Endothelial cell of umbilical vein (primary cell): Measurements from ENCODE around the gene SETD3. TPM values are rescaled to one million over a fixed set of nuclear protein-coding genes. Genes with fewer than 3 reads are reported as not detected.

Experiments used
- BruUV-seq: library from RNA; stranded (reverse); fragments of 400-500 nt; replicated peaks from 2 replicates; lab custom pipeline; 2021; lab: Mats Ljungman, UMichigan
- CTCF ChIA-PET: fragments of 300-600, 350-600 bp; sonication (Branson Sonifier 250); formaldehyde crosslinking; loops from one replicate; lab custom pipeline; 2021; ENCODE audit warnings: antibody characterized with exemption, inconsistent platforms; lab: Charles Lee
- POLR2A ChIA-PET: fragments of 300-600, 350-600 bp; sonication (Branson Sonifier 250); formaldehyde crosslinking; loops from one replicate; lab custom pipeline; 2021; ENCODE audit warnings: antibody characterized with exemption, inconsistent platforms; lab: Charles Lee
- DNase-seq: peaks from one replicate; pipeline ENCODE4 v3.0.0-alpha.2; 2011; ENCODE audit warnings: low read depth, low spot score
- FAIRE-seq: peaks from 2 replicates; lab custom pipeline; 2011; peaks lifted over from hg19 to GRCh38; lab: Jason Lieb, UNC
- H2AFZ ChIP-seq: 2 replicates; pipeline ENCODE4 v1.6.0; 2012; ENCODE audit warnings: low read depth, low read length, control low read depth, inconsistent platforms
- H3K27ac ChIP-seq: 2 replicates; pipeline ENCODE4 v1.5.1; 2011; ENCODE audit warnings: low read depth, mild to moderate bottlenecking, control low read depth, low read length, moderate library complexity; ENCODE audit not compliant: insufficient read depth
- H3K27me3 ChIP-seq, 2 experiments: 2 replicates each; pipeline versions ENCODE4 v1.6.0 to v1.6.1; 2011; ENCODE audit warnings: low read length in 2 of 2, mixed read lengths in 1 of 2; ENCODE audit not compliant: control insufficient read depth in 2 of 2, insufficient read depth in 2 of 2
- H3K36me3 ChIP-seq, 2 experiments: 2 replicates in 1 of 2; 3 replicates in 1 of 2; pipeline ENCODE4 v1.5.1; 2011; ENCODE audit warnings: low read length in 2 of 2, mild to moderate bottlenecking in 1 of 2, moderate library complexity in 1 of 2; ENCODE audit not compliant: control insufficient read depth in 2 of 2, insufficient read depth in 2 of 2; ENCODE audit errors: extremely low read depth in 1 of 2
- H3K4me1 ChIP-seq: 3 replicates; pipeline ENCODE4 v1.5.1; 2011; ENCODE audit warnings: mild to moderate bottlenecking, low read length; ENCODE audit not compliant: control insufficient read depth, insufficient read depth; ENCODE audit errors: extremely low read depth
- H3K4me2 ChIP-seq: 2 replicates; pipeline ENCODE4 v1.6.1; 2011; ENCODE audit warnings: low read length, control low read depth, mixed read lengths; ENCODE audit not compliant: insufficient read depth
- H3K4me3 ChIP-seq, 3 experiments: fragments of 200-600 bp in 1 of 3; sonication (generic), shearing (Covaris generic) in 1 of 3; replicated peaks in 1 of 3; 2 replicates each; pipeline ENCODE4 v1.5.1; 2011 to 2016; ENCODE audit warnings: control low read depth in 3 of 3, low read length in 3 of 3, mild to moderate bottlenecking in 2 of 3, inconsistent platforms in 1 of 3, low read depth in 1 of 3, moderate library complexity in 1 of 3; ENCODE audit not compliant: insufficient read depth in 1 of 3
- H3K79me2 ChIP-seq: 2 replicates; pipeline ENCODE4 v1.6.0; 2012; ENCODE audit warnings: low read length, inconsistent platforms; ENCODE audit not compliant: control insufficient read depth, insufficient read depth
- H3K9ac ChIP-seq: replicated peaks from 2 replicates; pipeline ENCODE3; 2011; ENCODE audit warnings: low read length, control low read depth; ENCODE audit not compliant: insufficient read depth; ENCODE audit errors: extremely low read depth
- H3K9me1 ChIP-seq: replicated peaks from 3 replicates; pipeline ENCODE4 v1.6.0; 2011; ENCODE audit warnings: mild to moderate bottlenecking, low read length; ENCODE audit not compliant: control insufficient read depth, insufficient read depth; ENCODE audit errors: extremely low read depth
- H3K9me3 ChIP-seq: replicated peaks from 2 replicates; pipeline ENCODE4 v1.5.1; 2012; ENCODE audit warnings: low read length, inconsistent platforms; ENCODE audit not compliant: control insufficient read depth, insufficient read depth
- H4K20me1 ChIP-seq: replicated peaks from 2 replicates; pipeline ENCODE3; 2011; ENCODE audit warnings: mild to moderate bottlenecking, low read length; ENCODE audit not compliant: control insufficient read depth, insufficient read depth; ENCODE audit errors: extremely low read depth
- EZH2 ChIP-seq: IDR thresholded peaks from 2 replicates; pipeline ENCODE4 v1.6.1; 2012; ENCODE audit warnings: borderline replicate concordance, low read depth, mild to moderate bottlenecking, moderate library complexity, low read length, inconsistent platforms; ENCODE audit not compliant: severe bottlenecking
- FOS ChIP-seq: IDR thresholded peaks from 2 replicates; pipeline ENCODE4 v1.6.1; 2011; ENCODE audit warnings: mild to moderate bottlenecking, low read length, moderate library complexity, borderline replicate concordance; ENCODE audit not compliant: insufficient read depth
- GATA2 ChIP-seq: IDR thresholded peaks from 2 replicates; pipeline ENCODE4 v1.7.0; 2011; ENCODE audit warnings: low read depth, mild to moderate bottlenecking, moderate library complexity, mixed read lengths, low read length; ENCODE audit not compliant: insufficient read length, insufficient read depth
- JUN ChIP-seq: IDR thresholded peaks from 2 replicates; pipeline ENCODE4 v1.6.1; 2011; ENCODE audit warnings: borderline replicate concordance, low read depth; ENCODE audit not compliant: insufficient read length, insufficient read depth
- MYC ChIP-seq: IDR thresholded peaks from one replicate; pipeline ENCODE4 v1.6.1; 2011; ENCODE audit warnings: mild to moderate bottlenecking, low read depth, low read length
- POLR2A ChIP-seq: IDR thresholded peaks from 2 replicates; pipeline ENCODE4 v1.6.1; 2012; ENCODE audit warnings: low read depth, mild to moderate bottlenecking, control low read depth, low read length
- POLR2AphosphoS5 ChIP-seq: IDR thresholded peaks from 2 replicates; pipeline ENCODE4 v1.6.1; 2012; ENCODE audit warnings: low read depth, mild to moderate bottlenecking, control low read depth, low read length, moderate library complexity; ENCODE audit not compliant: insufficient read depth
- dilution Hi-C: fragments of 300-500 bp; cut with MboI; formaldehyde crosslinking; loops from one replicate; pipeline ENCODE4 v1.15.0; 2019; ENCODE audit warnings: low sequenced_read_pairs; ENCODE audit not compliant: extremely low pct_ligation_motif_present
- intact Hi-C: fragments of 100-400 bp; cut with micrococcal nuclease; formaldehyde crosslinking; loops from one replicate; pipeline ENCODE4 v1.10.0; 2022
- polyA plus RNA-seq, 4 experiments: library from polyadenylated mRNA; depleted of rRNA in 3 of 4; stranded (reverse) in 3 of 4; unstranded in 1 of 4; fragments of >200 nt; gene quantifications; 2 replicates each; pipeline versions ENCODE4 v1.2.1 to v1.2.3, GENCODE V29; 2011 to 2012; ENCODE audit warnings: missing spikeins in 1 of 4
- total RNA-seq: library from RNA; stranded (reverse); gene quantifications from 2 replicates; pipeline ENCODE4 v1.2.3, GENCODE V29; 2021
- TF ChIP-seq, protein P1 (sequence below), 2 donors: IDR thresholded peaks; 1 replicate in 1 of 2; 2 replicates in 1 of 2; pipeline ENCODE4 v1.5.1; 2011; ENCODE audit warnings: low read length in 2 of 2, mild to moderate bottlenecking in 2 of 2, moderate library complexity in 2 of 2, control low read depth in 1 of 2, inconsistent platforms in 1 of 2, low read depth in 1 of 2; ENCODE audit not compliant: insufficient read depth in 1 of 2; ENCODE audit errors: extremely low read depth in 1 of 2
- TF ChIP-seq, protein P2 (sequence below): IDR thresholded peaks from 2 replicates; pipeline ENCODE4 v1.6.1; 2011; ENCODE audit not compliant: insufficient read depth, insufficient read length

SETD3 gene
- total and polyA plus RNA-seq, 2 donors (not counting 3 experiments of a cell fraction or from before 2014, with no cell fraction given) = 18.1 to 53.1 TPM

DNA sequence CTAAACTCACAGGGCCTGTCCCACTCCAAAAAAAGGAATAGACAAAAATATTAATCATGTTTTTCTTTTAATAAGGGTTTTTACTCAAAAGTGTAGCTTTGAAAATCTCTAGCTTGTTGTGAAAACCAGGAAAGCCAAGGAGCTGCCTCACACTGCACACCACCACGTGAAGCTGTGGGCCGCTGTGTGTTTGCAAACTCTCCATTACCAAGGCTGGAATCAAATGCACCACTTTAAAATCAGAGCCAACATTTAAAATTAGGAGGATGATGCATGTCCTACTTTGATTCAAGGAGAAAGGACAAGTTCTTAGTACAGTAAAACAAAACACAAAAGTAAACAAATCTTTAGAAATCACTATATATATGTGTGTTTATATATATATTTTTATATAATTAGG lies 83.0 kb downstream of the SETD3 start:
- Histone ChIP-seq H3K4me2 (no peak overlapping the region), H2AFZ (no peak overlapping the region), H3K9me1 (no peaks in the 10 kb centered on the region), H4K20me1 (no peaks in the 10 kb centered on the region), H3K36me3 (peaks cover 13 to 19% of the 10 kb centered on the region in 2 experiments), H3K4me1 (peaks cover 3% of the 10 kb centered on the region), H3K27me3 (no peaks in the 10 kb centered on the region), H3K79me2 (no peaks in the 10 kb centered on the region), H3K27ac (no peak overlapping the region), H3K9me3 (no peaks in the 10 kb centered on the region), H3K9ac (no peak overlapping the region), H3K4me3 (no peak overlapping the region)
- BruUV-seq = no TSS peak
- intact Hi-C loops (no loop called here), dilution Hi-C loops (no loop called here)
- ChIA-PET CTCF (interaction anchor here (2.3 to 2.6 kb wide), 2 partner anchors 9 to 18 kb away, joined by 12 read pairs; no protein-coding TSS in a partner anchor), POLR2A (no interaction called here)
- DNase-seq (no peak), FAIRE-seq (no peak)
- TF ChIP-seq GATA2 = no peak
- no peak for TF ChIP-seq FOS
- TF ChIP-seq POLR2AphosphoS5 = no peak
- TF ChIP-seq, protein P1, sequence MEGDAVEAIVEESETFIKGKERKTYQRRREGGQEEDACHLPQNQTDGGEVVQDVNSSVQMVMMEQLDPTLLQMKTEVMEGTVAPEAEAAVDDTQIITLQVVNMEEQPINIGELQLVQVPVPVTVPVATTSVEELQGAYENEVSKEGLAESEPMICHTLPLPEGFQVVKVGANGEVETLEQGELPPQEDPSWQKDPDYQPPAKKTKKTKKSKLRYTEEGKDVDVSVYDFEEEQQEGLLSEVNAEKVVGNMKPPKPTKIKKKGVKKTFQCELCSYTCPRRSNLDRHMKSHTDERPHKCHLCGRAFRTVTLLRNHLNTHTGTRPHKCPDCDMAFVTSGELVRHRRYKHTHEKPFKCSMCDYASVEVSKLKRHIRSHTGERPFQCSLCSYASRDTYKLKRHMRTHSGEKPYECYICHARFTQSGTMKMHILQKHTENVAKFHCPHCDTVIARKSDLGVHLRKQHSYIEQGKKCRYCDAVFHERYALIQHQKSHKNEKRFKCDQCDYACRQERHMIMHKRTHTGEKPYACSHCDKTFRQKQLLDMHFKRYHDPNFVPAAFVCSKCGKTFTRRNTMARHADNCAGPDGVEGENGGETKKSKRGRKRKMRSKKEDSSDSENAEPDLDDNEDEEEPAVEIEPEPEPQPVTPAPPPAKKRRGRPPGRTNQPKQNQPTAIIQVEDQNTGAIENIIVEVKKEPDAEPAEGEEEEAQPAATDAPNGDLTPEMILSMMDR (IDR thresholded peaks at IDR 0.05; ENCODE audit: extremely low read depth in 1 of 2, insufficient read depth in 1 of 2, low read depth in 1 of 2, low read length in 2 of 2) = no peak
- no peak for TF ChIP-seq JUN
- no peak for TF ChIP-seq POLR2A
- TF ChIP-seq, protein P2, sequence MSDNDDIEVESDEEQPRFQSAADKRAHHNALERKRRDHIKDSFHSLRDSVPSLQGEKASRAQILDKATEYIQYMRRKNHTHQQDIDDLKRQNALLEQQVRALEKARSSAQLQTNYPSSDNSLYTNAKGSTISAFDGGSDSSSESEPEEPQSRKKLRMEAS = no peak
- TF ChIP-seq EZH2 = no peak
- TF ChIP-seq MYC = no peak
